Mucosa of rectum (tissue), 2 donors: Measurements from ENCODE around the gene ITGB4.
A peak's percentile ranks its signal among the peaks of the same experiment; 100 is the strongest.
"Not testable (repeated sequence)": the region's sequence is repeated elsewhere in the genome, so short reads cannot be mapped to it uniquely, and the experiment has no call there.

Experiments used
- H3K27ac ChIP-seq, 2 donors: one replicate each; pipeline ENCODE4 v1.7.0; 2013; ENCODE audit warnings: inconsistent platforms in 2 of 2, low read depth in 2 of 2, low read length in 2 of 2
- H3K27me3 ChIP-seq, 2 donors: one replicate each; pipeline ENCODE4 v1.7.0; 2013; ENCODE audit warnings: low read length in 2 of 2; ENCODE audit not compliant: control insufficient read depth in 2 of 2, insufficient read depth in 2 of 2
- H3K36me3 ChIP-seq, 2 donors: one replicate each; pipeline ENCODE4 v1.7.0; 2013; ENCODE audit warnings: low read length in 2 of 2; ENCODE audit not compliant: control insufficient read depth in 2 of 2, insufficient read depth in 2 of 2
- H3K4me1 ChIP-seq, 2 donors: one replicate each; pipeline ENCODE4 v1.7.0; 2013; ENCODE audit warnings: low read length in 2 of 2, mild to moderate bottlenecking in 1 of 2; ENCODE audit not compliant: control insufficient read depth in 2 of 2, insufficient read depth in 2 of 2
- H3K4me3 ChIP-seq, 2 donors: one replicate each; pipeline ENCODE4 v1.7.0; 2013; ENCODE audit warnings: low read length in 2 of 2
- H3K9ac ChIP-seq, 2 donors: one replicate each; pipeline ENCODE4 v1.7.0; 2013; ENCODE audit warnings: low read length in 2 of 2, low read depth in 1 of 2, mild to moderate bottlenecking in 1 of 2
- H3K9me3 ChIP-seq, 2 donors: one replicate each; pipeline ENCODE4 v1.7.0; 2013; ENCODE audit warnings: low read length in 2 of 2; ENCODE audit not compliant: control insufficient read depth in 2 of 2
- donor health status: healthy.
- donor health status: Normal muscosa, but diverticular disease.

The ITGB4 gene

GRCh38 chr17:75777296-75777922 is 56.1 kb downstream of the ITGB4 start:
- H3K36me3 ChIP-seq: peaks cover 20 to 21% of the 10 kb centered on the region in 2 donors
- H3K27me3 ChIP-seq: no peaks in the 10 kb centered on the region
- H3K4me1 ChIP-seq: peaks cover 12 to 22% of the 10 kb centered on the region in 2 donors
- H3K27ac ChIP-seq: no peak overlapping the region
- H3K4me3 ChIP-seq: peak overlapping the region; percentile 88 to 89
- H3K9ac ChIP-seq: peak overlapping the region in 1 of 2 donors; percentile 99
- no peaks in the 10 kb centered on the region for H3K9me3 ChIP-seq

- Histone ChIP-seq H3K9ac (peak overlapping the region; percentile 96 to 99), H3K27ac (peak overlapping the region; percentile 99 to 100), H3K36me3 (peaks cover 20 to 21% of the 10 kb centered on the region in 2 donors), H3K4me1 (peaks cover 18 to 27% of the 10 kb centered on the region in 2 donors), H3K4me3 (peak overlapping the region; percentile 88 to 89)
- H3K9me3 ChIP-seq, H3K27me3 ChIP-seq: not testable (repeated sequence)
These were observed 57.0 kb downstream of the ITGB4 start for GRCh38 chr17:75778066-75778860.

- Histone ChIP-seq H3K4me3 (peak overlapping the region; percentile 88 to 89), H3K9ac (peak overlapping the region; percentile 96 to 99), H3K27me3 (no peaks in the 10 kb centered on the region), H3K36me3 (peaks cover 20 to 21% of the 10 kb centered on the region in 2 donors), H3K4me1 (peaks cover 20 to 33% of the 10 kb centered on the region in 2 donors), H3K9me3 (no peaks in the 10 kb centered on the region), H3K27ac (peak overlapping the region; percentile 99 to 100)
These were observed 57.6 kb downstream of the ITGB4 start for GRCh38 chr17:75778861-75779249.

GRCh38 chr17:75779250-75779986 is 58.2 kb downstream of the ITGB4 start:
- peaks cover 24 to 38% of the 10 kb centered on the region in 2 donors for H3K4me1 ChIP-seq

GRCh38 chr17:75779987-75780889 is 59.0 kb downstream of the ITGB4 start:
- no peaks in the 10 kb centered on the region for H3K27me3 ChIP-seq
- H3K4me1 ChIP-seq: peaks cover 26 to 40% of the 10 kb centered on the region in 2 donors
- H3K27ac ChIP-seq: peak overlapping the region; percentile 32
- H3K36me3 ChIP-seq: peaks cover 18 to 21% of the 10 kb centered on the region in 2 donors
- no peak overlapping the region for H3K4me3 ChIP-seq
- H3K9ac ChIP-seq: no peak overlapping the region
- no peaks in the 10 kb centered on the region for H3K9me3 ChIP-seq

More at GRCh38 chr17:75779250-75779986, 58.2 kb downstream of the ITGB4 start:
- Histone ChIP-seq H3K27me3 (no peaks in the 10 kb centered on the region), H3K36me3 (peaks cover 20 to 21% of the 10 kb centered on the region in 2 donors), H3K4me3 (peak overlapping the region; percentile 88 to 89), H3K9me3 (no peaks in the 10 kb centered on the region), H3K9ac (peak overlapping the region; percentile 96 to 99), H3K27ac (peak overlapping the region; percentile 99 to 100)

- H3K27me3 ChIP-seq: no peaks in the 10 kb centered on the region
- H3K4me1 ChIP-seq: peaks cover 24 to 32% of the 10 kb centered on the region in 2 donors
- H3K4me3 ChIP-seq: peak overlapping the region in 1 of 2 donors; percentile 90
- no peaks in the 10 kb centered on the region for H3K9me3 ChIP-seq
- peak overlapping the region; percentile 76 for H3K9ac ChIP-seq
- H3K36me3 ChIP-seq: peaks cover 4 to 7% of the 10 kb centered on the region in 2 donors
- H3K27ac ChIP-seq: peak overlapping the region; percentile 93 to 100
These were observed 62.0 kb downstream of the ITGB4 start for GRCh38 chr17:75783069-75783783.

GRCh38 chr17:75783803-75784472 is 62.7 kb downstream of the ITGB4 start:
- H3K9me3 ChIP-seq: no peaks in the 10 kb centered on the region
- peak overlapping the region; percentile 76 for H3K9ac ChIP-seq
- H3K4me3 ChIP-seq: peak overlapping the region; percentile 76 to 90
- peaks cover 0 to under 1% of the 10 kb centered on the region in 2 donors for H3K36me3 ChIP-seq
- H3K27ac ChIP-seq: peak overlapping the region; percentile 93 to 100
- no peaks in the 10 kb centered on the region for H3K27me3 ChIP-seq
- H3K4me1 ChIP-seq: peaks cover 24 to 31% of the 10 kb centered on the region in 2 donors

GRCh38 chr17:75784473-75785015 is 63.3 kb downstream of the ITGB4 start, which contains the start of gene UNK:
Gene UNK, plus strand, starts transcription at chr17:75784806. Its CDS starts 75 bp downstream, at chr17:75784881.
- H3K9me3 ChIP-seq: no peaks in the 10 kb centered on the region
- peak within 1 kb of the TSS; percentile 76 to 97 for H3K9ac ChIP-seq
- no peaks in the 10 kb centered on the region for H3K36me3 ChIP-seq
- peak within 1 kb of the TSS; percentile 93 to 100 for H3K27ac ChIP-seq
- H3K4me3 ChIP-seq: peak within 1 kb of the TSS; percentile 76 to 90
- peaks cover 24 to 31% of the 10 kb centered on the region in 2 donors for H3K4me1 ChIP-seq
- H3K27me3 ChIP-seq: no peaks in the 10 kb centered on the region
